Erythroblast (primary cell): Measurements from ENCODE around the gene GRIPAP1.

Experiments
- GATA1 ChIP-seq: IDR thresholded peaks from 2 replicates; pipeline ENCODE4 v1.6.1; 2011; ENCODE audit warnings: low read depth, mild to moderate bottlenecking, control low read depth, low read length, moderate library complexity
- POLR2A ChIP-seq: IDR thresholded peaks from 2 replicates; pipeline ENCODE4 v1.6.1; 2011; ENCODE audit warnings: mild to moderate bottlenecking, low read length

DNA sequence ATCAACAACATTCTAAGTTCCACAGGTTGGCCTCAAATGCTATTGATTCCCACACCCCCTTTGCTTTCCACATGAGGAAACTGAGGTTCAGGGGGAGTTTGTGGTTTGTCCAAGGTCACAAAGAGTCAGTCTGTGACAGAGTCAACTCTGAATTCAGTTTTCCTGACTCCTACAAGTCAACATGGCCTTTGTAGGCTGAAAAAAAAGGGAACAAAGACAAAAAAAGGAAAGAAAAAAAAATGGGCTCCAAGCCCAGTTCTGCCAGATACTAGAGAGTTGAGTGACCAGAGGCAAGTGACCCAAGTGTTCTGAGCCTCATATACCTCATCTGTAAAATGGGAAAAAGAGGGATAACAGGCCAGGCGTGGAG, 66.8 kb downstream of the GRIPAP1 start:
- no peak for TF ChIP-seq POLR2A
- TF ChIP-seq GATA1: no peak
